NB4 (cell line): ENCODE measurements around the gene FUBP3.

Source experiments
- MYC ChIP-seq: IDR thresholded peaks from 2 replicates; pipeline ENCODE4 v1.6.1; 2011; ENCODE audit warnings: low read depth, low read length
- POLR2A ChIP-seq: IDR thresholded peaks from 2 replicates; pipeline ENCODE4 v1.6.1; 2011; ENCODE audit warnings: mild to moderate bottlenecking; ENCODE audit not compliant: insufficient read length; ENCODE audit errors: extremely low read depth
- TF ChIP-seq, protein P1 (sequence below): IDR thresholded peaks from one replicate; pipeline ENCODE4 v1.5.1; 2012; ENCODE audit warnings: low read depth, low read length
- TF ChIP-seq, protein P2 (sequence below): IDR thresholded peaks from 2 replicates; pipeline ENCODE4 v1.6.1; 2011; ENCODE audit warnings: low read depth, low read length

DNA sequence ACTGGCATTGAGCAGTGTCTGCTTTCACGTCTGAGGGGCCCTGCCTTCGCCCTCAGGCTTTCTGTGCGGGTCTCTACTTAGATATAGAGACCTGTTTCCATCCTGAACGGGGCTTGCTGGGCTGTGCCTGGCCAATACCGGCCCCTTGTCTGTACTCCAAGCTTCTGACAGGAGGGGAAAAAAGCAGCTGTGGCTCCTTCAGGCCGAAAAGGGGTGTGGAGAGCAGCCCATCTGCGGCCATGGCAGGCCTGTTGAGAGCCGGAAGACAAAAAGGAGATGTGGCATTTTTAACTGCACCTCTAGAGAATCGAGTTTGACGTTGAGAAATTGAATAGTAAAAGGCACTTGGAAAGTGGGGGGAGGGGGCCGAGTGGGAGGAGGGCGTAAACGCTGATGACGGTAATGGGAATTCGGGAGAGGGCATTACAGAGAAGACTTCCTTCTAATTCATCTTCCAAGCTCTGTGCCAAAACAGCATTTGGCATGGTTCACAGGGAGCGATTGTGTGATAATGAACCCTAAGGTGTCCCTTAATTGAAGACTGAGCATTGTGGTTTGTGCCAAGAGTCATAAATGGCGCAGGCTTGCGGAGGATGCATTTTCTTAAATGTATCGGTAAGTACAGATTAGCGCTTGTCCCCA is 59.9 kb downstream of the FUBP3 start:
- TF ChIP-seq, protein P1, sequence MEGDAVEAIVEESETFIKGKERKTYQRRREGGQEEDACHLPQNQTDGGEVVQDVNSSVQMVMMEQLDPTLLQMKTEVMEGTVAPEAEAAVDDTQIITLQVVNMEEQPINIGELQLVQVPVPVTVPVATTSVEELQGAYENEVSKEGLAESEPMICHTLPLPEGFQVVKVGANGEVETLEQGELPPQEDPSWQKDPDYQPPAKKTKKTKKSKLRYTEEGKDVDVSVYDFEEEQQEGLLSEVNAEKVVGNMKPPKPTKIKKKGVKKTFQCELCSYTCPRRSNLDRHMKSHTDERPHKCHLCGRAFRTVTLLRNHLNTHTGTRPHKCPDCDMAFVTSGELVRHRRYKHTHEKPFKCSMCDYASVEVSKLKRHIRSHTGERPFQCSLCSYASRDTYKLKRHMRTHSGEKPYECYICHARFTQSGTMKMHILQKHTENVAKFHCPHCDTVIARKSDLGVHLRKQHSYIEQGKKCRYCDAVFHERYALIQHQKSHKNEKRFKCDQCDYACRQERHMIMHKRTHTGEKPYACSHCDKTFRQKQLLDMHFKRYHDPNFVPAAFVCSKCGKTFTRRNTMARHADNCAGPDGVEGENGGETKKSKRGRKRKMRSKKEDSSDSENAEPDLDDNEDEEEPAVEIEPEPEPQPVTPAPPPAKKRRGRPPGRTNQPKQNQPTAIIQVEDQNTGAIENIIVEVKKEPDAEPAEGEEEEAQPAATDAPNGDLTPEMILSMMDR = no peak
- peak; percentile 27 for TF ChIP-seq POLR2A
- peak; percentile 25; the same call in 1 of the 2 replicates for TF ChIP-seq MYC
- TF ChIP-seq, protein P2, sequence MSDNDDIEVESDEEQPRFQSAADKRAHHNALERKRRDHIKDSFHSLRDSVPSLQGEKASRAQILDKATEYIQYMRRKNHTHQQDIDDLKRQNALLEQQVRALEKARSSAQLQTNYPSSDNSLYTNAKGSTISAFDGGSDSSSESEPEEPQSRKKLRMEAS = peak; percentile 21
